Stimulated activated CD4-positive, alpha-beta T cell treated with anti-CD3 and anti-CD28 coated beads, Interleukin-4, amount 100 ng/mL, for 4 hours (primary cell): ENCODE data around the gene GRK4.

Experiments used
- DNase-seq, 2 experiments: peaks; one replicate each; pipeline ENCODE4 v3.0.0-alpha.2; 2020

Gene GRK4

DNA sequence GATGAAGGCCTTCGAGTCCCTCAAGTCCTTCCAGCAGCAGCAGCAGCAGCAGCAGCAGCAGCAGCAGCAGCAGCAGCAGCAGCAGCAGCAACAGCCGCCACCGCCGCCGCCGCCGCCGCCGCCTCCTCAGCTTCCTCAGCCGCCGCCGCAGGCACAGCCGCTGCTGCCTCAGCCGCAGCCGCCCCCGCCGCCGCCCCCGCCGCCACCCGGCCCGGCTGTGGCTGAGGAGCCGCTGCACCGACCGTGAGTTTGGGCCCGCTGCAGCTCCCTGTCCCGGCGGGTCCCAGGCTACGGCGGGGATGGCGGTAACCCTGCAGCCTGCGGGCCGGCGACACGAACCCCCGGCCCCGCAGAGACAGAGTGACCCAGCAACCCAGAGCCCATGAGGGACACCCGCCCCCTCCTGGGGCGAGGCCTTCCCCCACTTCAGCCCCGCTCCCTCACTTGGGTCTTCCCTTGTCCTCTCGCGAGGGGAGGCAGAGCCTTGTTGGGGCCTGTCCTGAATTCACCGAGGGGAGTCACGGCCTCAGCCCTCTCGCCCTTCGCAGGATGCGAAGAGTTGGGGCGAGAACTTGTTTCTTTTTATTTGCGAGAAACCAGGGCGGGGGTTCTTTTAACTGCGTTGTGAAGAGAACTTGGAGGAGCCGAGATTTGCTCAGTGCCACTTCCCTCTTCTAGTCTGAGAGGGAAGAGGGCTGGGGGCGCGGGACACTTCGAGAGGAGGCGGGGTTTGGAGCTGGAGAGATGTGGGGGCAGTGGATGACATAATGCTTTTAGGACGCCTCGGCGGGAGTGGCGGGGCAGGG, 111.7 kb downstream of the GRK4 start:
- peak; percentile 36 to 59 for DNase-seq

DNA sequence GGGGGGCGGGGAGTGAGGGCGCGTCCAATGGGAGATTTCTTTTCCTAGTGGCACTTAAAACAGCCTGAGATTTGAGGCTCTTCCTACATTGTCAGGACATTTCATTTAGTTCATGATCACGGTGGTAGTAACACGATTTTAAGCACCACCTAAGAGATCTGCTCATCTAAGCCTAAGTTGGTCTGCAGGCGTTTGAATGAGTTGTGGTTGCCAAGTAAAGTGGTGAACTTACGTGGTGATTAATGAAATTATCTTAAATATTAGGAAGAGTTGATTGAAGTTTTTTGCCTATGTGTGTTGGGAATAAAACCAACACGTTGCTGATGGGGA, 112.2 kb downstream of the GRK4 start:
- DNase-seq: no peak

DNA sequence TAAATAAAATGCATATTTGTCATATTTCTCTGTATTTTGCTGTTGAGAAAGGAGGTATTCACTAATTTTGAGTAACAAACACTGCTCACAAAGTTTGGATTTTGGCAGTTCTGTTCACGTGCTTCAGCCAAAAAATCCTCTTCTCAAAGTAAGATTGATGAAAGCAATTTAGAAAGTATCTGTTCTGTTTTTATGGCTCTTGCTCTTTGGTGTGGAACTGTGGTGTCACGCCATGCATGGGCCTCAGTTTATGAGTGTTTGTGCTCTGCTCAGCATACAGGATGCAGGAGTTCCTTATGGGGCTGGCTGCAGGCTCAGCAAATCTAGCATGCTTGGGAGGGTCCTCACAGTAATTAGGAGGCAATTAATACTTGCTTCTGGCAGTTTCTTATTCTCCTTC, 114.4 kb downstream of the GRK4 start:
- no peak for DNase-seq

DNA sequence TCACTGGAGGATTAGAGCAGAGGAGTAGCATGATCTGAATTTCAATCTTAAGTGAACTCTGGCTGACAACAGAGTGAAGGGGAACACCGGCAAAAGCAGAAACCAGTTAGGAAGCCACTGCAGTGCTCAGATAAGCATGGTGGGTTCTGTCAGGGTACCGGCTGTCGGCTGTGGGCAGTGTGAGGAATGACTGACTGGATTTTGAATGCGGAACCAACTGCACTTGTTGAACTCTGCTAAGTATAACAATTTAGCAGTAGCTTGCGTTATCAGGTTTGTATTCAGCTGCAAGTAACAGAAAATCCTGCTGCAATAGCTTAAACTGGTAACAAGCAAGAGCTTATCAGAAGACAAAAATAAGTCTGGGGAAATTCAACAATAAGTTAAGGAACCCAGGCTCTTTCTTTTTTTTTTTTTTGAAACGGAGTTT, 116.3 kb downstream of the GRK4 start:
- no peak for DNase-seq

DNA sequence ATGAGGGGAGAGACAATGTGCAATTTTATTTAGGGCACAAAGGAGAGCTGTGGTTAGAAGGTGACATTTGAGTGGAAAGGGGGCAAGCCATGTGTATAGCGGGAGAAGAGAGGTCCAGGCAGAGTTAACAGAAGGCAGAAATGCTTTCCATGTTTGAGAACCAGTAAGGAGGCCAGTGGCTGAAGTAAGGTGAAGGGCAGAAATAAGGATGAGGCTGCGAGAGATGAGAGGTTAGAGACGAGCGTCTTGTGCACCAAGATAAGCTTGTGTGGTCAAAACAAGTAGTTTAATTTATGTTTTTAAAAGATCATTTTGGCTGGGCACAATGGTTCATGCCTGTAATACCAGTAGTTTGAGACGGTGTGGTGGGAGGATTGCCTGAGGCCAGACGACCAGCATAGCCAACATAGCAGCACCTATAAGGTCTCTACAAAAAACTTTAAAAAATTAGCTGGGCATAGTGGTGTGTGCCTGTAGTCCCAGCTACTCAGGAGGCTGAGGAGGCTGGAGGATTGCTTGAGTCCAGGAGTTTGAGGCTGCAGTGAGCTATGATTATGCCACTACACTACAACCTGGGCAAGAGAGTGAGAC, 119.6 kb downstream of the GRK4 start:
- no peak for DNase-seq

DNA sequence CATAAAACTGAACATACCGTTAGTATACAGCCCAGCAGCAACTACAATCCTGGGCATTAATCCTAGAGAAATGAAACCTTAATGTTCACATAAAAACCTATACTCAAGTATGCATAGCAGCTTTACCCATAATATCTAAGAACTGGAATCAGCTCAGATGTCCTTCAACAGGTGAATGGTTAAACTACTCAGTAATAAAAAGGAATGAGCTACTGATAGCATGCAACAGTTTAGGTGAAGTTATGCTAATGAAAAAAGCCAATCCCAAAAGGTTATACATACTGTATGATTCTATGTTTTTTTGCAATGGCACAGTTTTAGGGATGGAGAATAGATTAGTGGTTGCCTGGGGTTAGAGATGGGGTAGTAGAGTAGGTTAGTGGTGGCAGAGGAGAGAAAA, 120.4 kb downstream of the GRK4 start:
- no peak for DNase-seq

DNA sequence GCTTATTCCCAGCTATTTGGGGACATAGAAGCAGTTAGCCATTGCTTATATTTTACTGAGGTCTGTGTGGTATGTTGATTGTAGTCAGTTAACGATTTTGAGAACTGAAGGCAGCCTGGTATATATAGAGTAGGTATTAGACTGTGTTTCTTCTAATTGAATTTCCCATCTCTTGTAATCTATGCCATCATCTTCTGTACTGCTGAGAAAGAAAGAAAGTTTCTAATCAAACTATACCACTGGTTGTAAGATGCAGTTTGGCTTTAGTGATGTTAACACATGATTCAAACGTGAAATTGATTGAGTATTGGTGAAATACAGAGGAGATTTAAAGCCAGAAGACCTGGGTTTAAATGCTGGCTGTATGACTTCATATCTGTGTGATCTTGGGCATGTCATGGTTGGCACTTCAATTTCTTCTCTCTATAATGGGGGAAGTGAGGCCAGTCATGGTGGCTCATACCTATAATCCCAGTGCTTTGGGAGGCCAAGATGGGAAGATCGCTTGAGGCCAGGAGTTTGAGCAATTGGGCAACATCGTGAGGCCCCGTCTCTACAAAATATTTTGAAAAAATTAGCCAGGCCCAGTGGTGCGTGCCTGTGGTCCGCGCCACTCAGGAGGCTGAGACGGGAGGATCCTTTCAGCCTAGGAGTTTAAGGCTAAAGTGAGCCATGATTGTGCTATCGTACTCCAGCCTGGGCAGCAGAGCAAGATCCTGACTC, 122.7 kb downstream of the GRK4 start:
- no peak for DNase-seq

DNA sequence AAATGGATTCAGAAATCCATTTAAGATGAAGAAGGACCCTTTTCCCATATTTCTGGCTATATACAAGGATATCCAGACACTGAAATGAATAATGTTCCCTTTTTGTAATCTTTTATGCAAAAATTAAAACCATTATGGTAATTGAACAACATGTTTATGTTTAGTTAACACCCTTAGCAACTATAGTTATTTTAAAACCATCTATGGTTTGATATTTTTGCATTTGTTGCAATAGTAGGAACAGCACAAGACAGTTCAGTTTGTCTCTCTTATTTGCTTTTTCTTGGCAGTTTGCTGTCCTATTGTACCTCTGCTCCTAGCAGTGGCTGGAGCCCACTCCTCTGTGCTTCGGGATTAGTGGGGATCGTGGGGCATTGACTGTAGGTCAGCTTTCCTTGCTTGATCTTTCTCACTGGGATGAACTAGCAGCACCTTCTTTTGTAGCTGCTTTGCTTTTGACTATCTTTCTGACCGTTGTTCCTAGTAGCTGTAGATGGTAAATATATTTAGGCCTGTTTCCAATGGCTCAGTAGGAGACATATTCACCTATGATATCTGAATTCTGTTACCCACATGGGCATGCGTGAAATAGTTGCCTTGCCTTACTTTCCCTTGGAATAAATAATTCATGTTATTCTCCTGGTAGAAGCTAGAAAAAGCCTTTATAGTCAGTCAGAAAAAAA, 123.9 kb downstream of the GRK4 start:
- no peak for DNase-seq
